HG03575 (cell line): Measurements from ENCODE around the gene EIF2S2.

Experiments
- ATAC-seq: cut with Tn5 transposase; IDR thresholded peaks from one replicate; pipeline ENCODE4 v1.9.1; 2021; ENCODE audit not compliant: unreplicated experiment, insufficient number of reproducible peaks, low FRiP score; ENCODE audit errors: extremely low read depth

Gene EIF2S2

DNA sequence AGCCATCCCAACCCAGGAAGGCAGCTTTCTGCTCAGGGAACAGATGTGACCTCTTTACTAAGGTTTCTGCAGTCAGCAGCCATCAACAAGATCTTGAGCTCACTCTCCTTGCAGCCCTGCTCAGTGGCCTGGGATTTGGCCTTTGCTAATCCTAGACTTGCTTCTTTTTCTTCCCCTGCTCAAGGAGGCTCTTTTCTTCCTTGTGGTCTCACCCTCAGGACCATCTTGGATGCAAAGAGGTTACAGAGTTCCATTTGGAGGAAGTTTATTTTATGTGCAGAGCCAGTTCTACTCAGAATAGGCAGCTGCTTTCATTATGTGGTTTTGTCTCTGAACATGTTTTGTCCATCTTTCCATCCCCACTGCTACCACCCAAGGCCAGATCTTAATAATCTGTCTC, 69.0 kb downstream of the EIF2S2 start:
- ATAC-seq = no peak

DNA sequence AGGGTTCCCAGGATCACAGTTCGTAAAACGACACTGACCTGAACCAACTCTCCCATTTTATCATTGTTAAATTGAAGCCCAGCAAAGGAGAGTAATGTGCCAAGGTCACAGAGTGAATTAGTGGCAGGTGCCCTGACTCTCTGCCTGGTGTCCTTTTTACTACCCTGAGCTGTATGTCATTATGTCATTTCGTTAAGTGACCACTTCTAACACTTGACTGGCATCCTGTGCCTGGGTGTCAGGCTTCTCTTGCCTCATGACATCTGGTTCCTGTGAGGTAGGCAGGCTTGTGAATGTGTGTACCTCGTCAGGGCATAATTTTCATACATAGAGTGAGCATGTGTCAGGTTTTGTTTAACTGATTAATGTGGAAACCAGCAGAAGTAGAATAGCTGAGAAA, 69.8 kb downstream of the EIF2S2 start:
- no peak for ATAC-seq

DNA sequence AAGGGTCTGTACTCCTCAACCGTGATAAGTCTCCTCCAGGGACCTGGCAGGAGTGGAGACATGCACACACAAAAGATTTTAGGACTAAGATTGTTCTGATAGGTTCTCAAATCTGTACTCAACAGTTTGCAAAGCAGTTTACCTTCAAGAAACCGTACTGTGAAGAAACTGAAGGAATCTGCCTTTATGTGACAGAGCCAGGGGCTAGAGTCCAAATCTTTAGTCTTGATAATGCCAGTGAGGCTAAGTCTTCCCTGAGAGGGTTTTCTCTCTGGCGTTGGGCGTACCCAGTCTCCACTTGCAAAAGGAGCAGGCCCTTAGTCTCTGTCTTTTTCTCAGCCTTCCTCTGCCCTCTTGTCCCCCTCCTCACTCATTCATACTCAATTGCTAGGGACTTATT, 70.8 kb downstream of the EIF2S2 start:
- ATAC-seq = no peak

DNA sequence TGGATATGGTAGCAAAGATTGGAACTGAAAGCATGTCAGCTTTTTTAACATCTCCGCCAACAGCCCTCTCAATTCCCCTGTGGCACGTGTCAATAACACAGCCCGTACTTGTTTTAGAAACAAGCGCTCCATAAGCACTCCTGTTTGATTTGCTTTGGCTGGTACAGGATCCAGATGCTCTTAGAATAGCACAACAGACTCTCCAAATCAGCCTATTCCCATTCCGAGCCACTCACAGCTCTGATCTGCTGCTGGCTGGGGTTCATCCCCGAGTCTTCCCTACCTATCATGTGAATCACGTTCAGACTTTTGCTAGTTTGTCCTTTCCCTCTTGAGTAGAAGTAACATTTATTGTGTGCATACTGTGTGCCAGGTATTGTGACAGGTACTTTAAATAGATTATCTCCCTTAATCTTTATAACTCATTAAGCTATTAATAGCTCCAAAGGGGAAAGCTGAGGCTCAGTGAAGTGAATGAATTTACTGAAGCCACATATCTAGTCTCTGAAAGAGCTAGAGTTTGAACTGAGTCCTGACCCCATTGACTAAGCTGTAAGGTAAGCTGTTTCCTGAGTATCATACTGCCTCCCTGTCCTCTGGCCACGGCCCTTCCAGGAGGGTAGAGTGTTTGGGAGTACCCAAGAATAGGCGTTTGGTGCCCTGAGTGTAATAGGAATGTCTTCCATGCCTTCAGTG, 71.6 kb downstream of the EIF2S2 start:
- ATAC-seq = no peak
